Uterus (tissue), 2 donors: ENCODE measurements around the gene BUD31.

Experiments
- CTCF ChIP-seq, 4 experiments: fragments of 200-600 bp in 2 of 4; fragments of 450-650 bp in 2 of 4; sonication (generic) in 2 of 4; IDR thresholded peaks; one replicate each; pipeline ENCODE4 v1.5.1; 2016 to 2019; ENCODE audit warnings: antibody characterized with exemption in 4 of 4, mild to moderate bottlenecking in 2 of 4, moderate library complexity in 1 of 4
- POLR2A ChIP-seq, 2 donors: fragments of 450-650 bp; IDR thresholded peaks; one replicate each; pipeline ENCODE4 v1.6.1; 2016; ENCODE audit warnings: antibody characterized with exemption in 2 of 2, mild to moderate bottlenecking in 1 of 2, moderate library complexity in 1 of 2

- TF ChIP-seq CTCF (IDR thresholded peaks at IDR 0.05) = no peak
- TF ChIP-seq POLR2A (IDR thresholded peaks at IDR 0.05) = no peak
These were observed 11.4 kb downstream of the BUD31 start for GRCh38 chr7:99420213-99420612.
